Spleen (tissue), 11 donors: ENCODE measurements around the gene SLC35E2B. TPM values are rescaled to one million over a fixed set of nuclear protein-coding genes. Genes with fewer than 3 reads are reported as not detected.
"Not testable (repeated sequence)": the region's sequence is repeated elsewhere in the genome, so short reads cannot be mapped to it uniquely, and the experiment has no call there.

ENCODE experiments used
- DNase-seq: peaks from one replicate; pipeline ENCODE4 v3.0.0-alpha.2; 2020
- H3K27ac ChIP-seq, 8 donors: fragments of 200-600 bp; sonication (generic) in 7 of 8; 1 replicate in 4 of 8; 2 replicates in 4 of 8; pipeline versions ENCODE4 v1.5.0 to v1.8.0; 2016 to 2021; ENCODE audit warnings: inconsistent platforms in 4 of 8, mild to moderate bottlenecking in 4 of 8, moderate library complexity in 1 of 8
- H3K27me3 ChIP-seq, 7 donors: fragments of 200-600 bp; sonication (generic) in 6 of 7; replicated peaks in 1 of 7; 1 replicate in 4 of 7; 2 replicates in 3 of 7; pipeline versions ENCODE4 v1.5.0 to v1.8.0; 2016 to 2021; ENCODE audit warnings: inconsistent platforms in 3 of 7, mild to moderate bottlenecking in 1 of 7
- H3K36me3 ChIP-seq, 6 donors: fragments of 200-600 bp; sonication (generic) in 5 of 6; 1 replicate in 4 of 6; 2 replicates in 2 of 6; pipeline versions ENCODE4 v1.5.0 to v1.8.0; 2016 to 2021; ENCODE audit warnings: inconsistent platforms in 2 of 6
- H3K4me1 ChIP-seq, 6 donors: fragments of 200-600 bp; sonication (generic) in 5 of 6; 1 replicate in 3 of 6; 2 replicates in 3 of 6; pipeline versions ENCODE4 v1.5.0 to v1.8.0; 2016 to 2021; ENCODE audit warnings: inconsistent platforms in 3 of 6
- H3K4me3 ChIP-seq, 8 donors: fragments of 200-600 bp; sonication (generic) in 7 of 8; 1 replicate in 4 of 8; 2 replicates in 4 of 8; pipeline versions ENCODE4 v1.5.0 to v1.8.0; 2016 to 2021; ENCODE audit warnings: inconsistent platforms in 4 of 8, mild to moderate bottlenecking in 4 of 8, moderate library complexity in 2 of 8
- H3K9me3 ChIP-seq, 8 donors: fragments of 200-600 bp; sonication (generic) in 7 of 8; 1 replicate in 4 of 8; 2 replicates in 4 of 8; pipeline versions ENCODE4 v1.5.0 to v1.8.0; 2016 to 2021; ENCODE audit warnings: inconsistent platforms in 4 of 8
- CTCF ChIP-seq, 11 experiments: fragments of 200-600 bp in 7 of 11; fragments of 450-650 bp in 4 of 11; sonication (generic) in 4 of 11; IDR thresholded peaks in 8 of 11; conservative IDR thresholded peaks in 3 of 11; 1 replicate in 7 of 11; 2 replicates in 4 of 11; pipeline versions ENCODE4 v1.4.0 to v1.8.0; 2016 to 2021; ENCODE audit warnings: antibody characterized with exemption in 11 of 11, inconsistent platforms in 4 of 11, mild to moderate bottlenecking in 1 of 11
- POLR2A ChIP-seq, 3 donors: fragments of 450-650 bp; IDR thresholded peaks; one replicate each; pipeline ENCODE4 v1.5.1; 2017; ENCODE audit warnings: antibody characterized with exemption in 3 of 3, mild to moderate bottlenecking in 1 of 3
- POLR2AphosphoS5 ChIP-seq, 3 donors: sonication (generic); formaldehyde crosslinking; IDR thresholded peaks; one replicate each; pipeline ENCODE4 v1.5.1; 2017; ENCODE audit warnings: antibody characterized with exemption in 3 of 3
- WGBS, 5 donors: extraction: QIAGEN DNeasy Blood & Tissue Kit in 3 of 5; methylation state at CpG; one replicate each; pipeline versions ENCODE4 v1.1.5 to v1.1.7; 2013 to 2018; 5-methylcytosine and 5-hydroxymethylcytosine counted together
- intact Hi-C: fragments of 100-400 bp; cut with DNase I; formaldehyde crosslinking; loops from one replicate; pipeline ENCODE4 v1.15.0; 2023; ENCODE audit warnings: low total_unique reads
- polyA plus RNA-seq, 3 donors: library from polyadenylated mRNA; stranded (reverse); fragments of 200-250 nt; gene quantifications; one replicate each; pipeline ENCODE4 v1.2.1, GENCODE V29; 2013
- total RNA-seq, 7 donors: library from RNA; depleted of rRNA in 3 of 7; stranded (reverse); fragments of >200 nt in 3 of 7; fragmentation: NEBNext Ultra II Directional in 4 of 7; extraction: Animal tissue kit (Norgen Biotek cat#: 25700) in 4 of 7; gene quantifications; one replicate each; pipeline versions ENCODE4 v1.1.0 to v1.2.1, GENCODE V29; 2016 to 2021
- donor health status: healthy with polysubstance abuse.
- donor health status: DM: no; HTN: no; CAD: no; lungs with moderate emphysema.
- donor health status: DM: no; HTN: no; CAD: no.
- donor health status: Bipolar disorder and iron deficiency.
- donor health status: healthy.
- donor health status: DM: no; HTN: no; CAD: no.
- donor health status: DM: yes; HTN: yes; CAD: no.

The SLC35E2B gene
- total and polyA plus RNA-seq, 10 donors: 18.3 to 105 (median 55.3) TPM

- 94 to 99% (median 96%) methylated on average over 13 to 22 of the region's 22 CpGs for WGBS, 5 donors
- H3K4me3 ChIP-seq: no peak overlapping the region
- no peaks in the 10 kb centered on the region for H3K9me3 ChIP-seq
- H3K27me3 ChIP-seq: no peaks in the 10 kb centered on the region
- peaks cover 0 to 49% (median 24%) of the 10 kb centered on the region in 6 donors for H3K36me3 ChIP-seq
- no peak for DNase-seq
- no peak overlapping the region for H3K27ac ChIP-seq
- no peaks in the 10 kb centered on the region for H3K4me1 ChIP-seq
- intact Hi-C loops: no loop called here
- no peak for TF ChIP-seq POLR2AphosphoS5 (IDR thresholded peaks at IDR 0.05)
- TF ChIP-seq POLR2A (IDR thresholded peaks at IDR 0.05): no peak
- TF ChIP-seq CTCF (IDR thresholded peaks at IDR 0.05 in 8 of 11, conservative IDR thresholded peaks at IDR 0.05 in 3 of 11): no peak
Observed at GRCh38 chr1:1703796-1704195, 11.2 kb upstream of the SLC35E2B start.

- H3K4me3 ChIP-seq, DNase-seq, H3K9me3 ChIP-seq, H3K27me3 ChIP-seq, intact Hi-C loops, H3K27ac ChIP-seq, H3K4me1 ChIP-seq: not testable (repeated sequence)
- 73 to 95% (median 83%) methylated on average over 3 to 14 of the region's 18 CpGs for WGBS, 5 donors
- peaks cover 0 to 38% (median 21%) of the 10 kb centered on the region in 6 donors for H3K36me3 ChIP-seq
Observed at GRCh38 chr1:1702506-1702905, 9.9 kb upstream of the SLC35E2B start.

- intact Hi-C loops, H3K4me3 ChIP-seq, H3K9me3 ChIP-seq, H3K27me3 ChIP-seq, H3K4me1 ChIP-seq, H3K27ac ChIP-seq, DNase-seq: not testable (repeated sequence)
- WGBS, 5 donors: no CpG with 5 or more reads among the region's 33 CpGs
- H3K36me3 ChIP-seq: peaks cover 0 to 22% (median 15%) of the 10 kb centered on the region in 6 donors
Observed at GRCh38 chr1:1700557-1700956, 8.0 kb upstream of the SLC35E2B start.

- H3K36me3 ChIP-seq: peaks cover 0 to 18% (median 15%) of the 10 kb centered on the region in 6 donors
- H3K4me1 ChIP-seq, intact Hi-C loops, DNase-seq, H3K4me3 ChIP-seq, H3K27ac ChIP-seq, H3K27me3 ChIP-seq, H3K9me3 ChIP-seq: not testable (repeated sequence)
- WGBS, 5 donors: no CpG with 5 or more reads among the region's 45 CpGs
Observed at GRCh38 chr1:1700067-1700466, 7.5 kb upstream of the SLC35E2B start.

- H3K36me3 ChIP-seq, intact Hi-C loops, H3K9me3 ChIP-seq, H3K27me3 ChIP-seq, H3K4me1 ChIP-seq, H3K27ac ChIP-seq, DNase-seq, H3K4me3 ChIP-seq: not testable (repeated sequence)
- WGBS, 5 donors: 91 to 95% (median 93%) methylated on average over 4 to 14 of the region's 19 CpGs; no CpG with 5 or more reads in 1 of the 5 donors
Observed at GRCh38 chr1:1699061-1699460, 6.5 kb upstream of the SLC35E2B start.

GRCh38 chr1:1697358-1698183 lies 5.0 kb upstream of the SLC35E2B start:
- H3K27ac ChIP-seq, DNase-seq, H3K4me3 ChIP-seq, H3K27me3 ChIP-seq, H3K36me3 ChIP-seq, intact Hi-C loops, H3K9me3 ChIP-seq: not testable (repeated sequence)
- 76 to 84% (median 81%) methylated on average over 13 to 22 of the region's 26 CpGs for WGBS, 5 donors
- peaks cover 0 to 11% (median 7%) of the 10 kb centered on the region in 6 donors for H3K4me1 ChIP-seq

GRCh38 chr1:1696431-1697357 lies 4.1 kb upstream of the SLC35E2B start:
- H3K9me3 ChIP-seq, H3K27me3 ChIP-seq, H3K27ac ChIP-seq, intact Hi-C loops, H3K36me3 ChIP-seq, H3K4me3 ChIP-seq: not testable (repeated sequence)
- 91 to 96% (median 92%) methylated on average over 14 to 19 of the region's 23 CpGs for WGBS, 5 donors
- peak; percentile 64 for DNase-seq
- peaks cover 0 to 11% (median 7%) of the 10 kb centered on the region in 6 donors for H3K4me1 ChIP-seq
